SK-N-SH (cell line): ENCODE measurements around the gene SFRP2. TPM values are rescaled to one million over a fixed set of nuclear protein-coding genes. Genes with fewer than 3 reads are reported as not detected.

Experiments
- CTCF ChIA-PET: fragments of 300-600, 350-600 bp; formaldehyde crosslinking; extraction: SDS; loops from one replicate; lab custom pipeline; 2021; lab: Yijun Ruan, JAX
- POLR2A ChIA-PET: fragments of 350-600 bp; sonication (Branson Sonifier 250); formaldehyde crosslinking; extraction: SDS; loops from one replicate; lab custom pipeline; 2020; ENCODE audit warnings: antibody characterized with exemption, inconsistent platforms; lab: Yijun Ruan, JAX
- DNase-seq: peaks from one replicate; pipeline ENCODE4 v3.0.0; 2012
- H2AFZ ChIP-seq: fragments of 200-600 bp; sonication (generic); 2 replicates; pipeline ENCODE4 v1.8.1; 2016; ENCODE audit warnings: antibody characterized with exemption, mild to moderate bottlenecking, low read depth
- H3F3A ChIP-seq: fragments of 200-600 bp; sonication (generic); replicated peaks from 2 replicates; pipeline ENCODE3; 2016; ENCODE audit warnings: antibody characterized with exemption, mild to moderate bottlenecking; ENCODE audit not compliant: insufficient read depth
- H3K27ac ChIP-seq, 2 experiments: fragments of 200-500 bp in 1 of 2; fragments of 200-600 bp in 1 of 2; sonication (Bioruptor generic) in 1 of 2; sonication (generic), shearing (Covaris generic) in 1 of 2; 2 replicates each; pipeline versions ENCODE4 v1.5.1 to v1.6.1; 2014 to 2016; ENCODE audit warnings: low read depth in 2 of 2, inconsistent platforms in 1 of 2, low read length in 1 of 2, mild to moderate bottlenecking in 1 of 2, mixed read lengths in 1 of 2
- H3K27me3 ChIP-seq: fragments of 200-600 bp; sonication (generic), shearing (Covaris generic); 2 replicates; pipeline ENCODE4 v1.6.1; 2016; ENCODE audit warnings: mixed run types; ENCODE audit not compliant: insufficient read depth
- H3K36me3 ChIP-seq, 2 experiments: fragments of 200-500 bp in 1 of 2; fragments of 200-600 bp in 1 of 2; sonication (Bioruptor generic) in 1 of 2; sonication (generic) in 1 of 2; replicated peaks in 1 of 2; 2 replicates each; pipeline versions ENCODE3 to v1.5.1; 2014 to 2016; ENCODE audit warnings: low read length in 1 of 2, mild to moderate bottlenecking in 1 of 2; ENCODE audit not compliant: insufficient read depth in 2 of 2, control insufficient read depth in 1 of 2
- H3K4me1 ChIP-seq, 2 experiments: fragments of 200-500 bp in 1 of 2; fragments of 200-600 bp in 1 of 2; sonication (Bioruptor generic) in 1 of 2; sonication (generic), shearing (Covaris generic) in 1 of 2; 2 replicates each; pipeline versions ENCODE4 v1.5.1 to v1.6.1; 2014 to 2016; ENCODE audit warnings: low read depth in 1 of 2, low read length in 1 of 2, mixed run types in 1 of 2; ENCODE audit not compliant: insufficient read depth in 2 of 2, control insufficient read depth in 1 of 2
- H3K4me2 ChIP-seq: fragments of 200-600 bp; sonication (generic), shearing (Covaris generic); 2 replicates; pipeline ENCODE4 v1.6.1; 2017; ENCODE audit warnings: mixed run types
- H3K4me3 ChIP-seq, 2 experiments: fragments of 200-500 bp in 1 of 2; fragments of 200-600 bp in 1 of 2; sonication (Bioruptor generic) in 1 of 2; sonication (generic), shearing (Covaris generic) in 1 of 2; 2 replicates each; pipeline versions ENCODE4 v1.5.1 to v1.8.1; 2014 to 2016; ENCODE audit warnings: low read depth in 2 of 2, inconsistent platforms in 1 of 2, low read length in 1 of 2, mild to moderate bottlenecking in 1 of 2, mixed read lengths in 1 of 2, moderate library complexity in 1 of 2
- H3K79me2 ChIP-seq: fragments of 200-600 bp; sonication (generic); 2 replicates; pipeline ENCODE4 v1.8.1; 2017; ENCODE audit warnings: mild to moderate bottlenecking; ENCODE audit not compliant: insufficient read depth
- H3K9ac ChIP-seq: fragments of 200-600 bp; sonication (generic); 2 replicates; pipeline ENCODE4 v1.6.1; 2017; ENCODE audit warnings: mixed run types
- H3K9me2 ChIP-seq: fragments of 200-600 bp; sonication (generic); 2 replicates; pipeline ENCODE4 v1.6.1; 2017; ENCODE audit warnings: mixed run types
- H3K9me3 ChIP-seq: fragments of 200-600 bp; sonication (generic); 2 replicates; pipeline ENCODE4 v1.6.1; 2017; ENCODE audit warnings: mixed run types, mild to moderate bottlenecking, moderate library complexity
- H4K20me1 ChIP-seq: fragments of 200-600 bp; sonication (generic); 2 replicates; pipeline ENCODE4 v1.6.1; 2017; ENCODE audit warnings: mild to moderate bottlenecking, mixed run types; ENCODE audit not compliant: insufficient read depth
- EZH2phosphoT487 ChIP-seq: fragments of 200-600 bp; sonication (generic); IDR thresholded peaks from 2 replicates; pipeline ENCODE4 v1.6.1; 2017; ENCODE audit warnings: low read depth, mixed run types, mild to moderate bottlenecking, antibody characterized with exemption, moderate library complexity, borderline replicate concordance
- FOSL2 ChIP-seq: IDR thresholded peaks from 2 replicates; pipeline ENCODE4 v1.4.0; 2012; ENCODE audit warnings: low read depth, mild to moderate bottlenecking, moderate library complexity, borderline replicate concordance
- GATA2 ChIP-seq: sonication (generic); formaldehyde crosslinking; IDR thresholded peaks from 2 replicates; pipeline ENCODE4 v1.5.0; 2020; ENCODE audit warnings: mild to moderate bottlenecking, missing genetic modification reagents
- MXI1 ChIP-seq: IDR thresholded peaks from 2 replicates; pipeline ENCODE4 v1.6.1; 2012; ENCODE audit warnings: mild to moderate bottlenecking, low read depth, low read length, improper control_type of control experiment
- NRF1 ChIP-seq: IDR thresholded peaks from 2 replicates; pipeline ENCODE4 v1.6.1; 2012; ENCODE audit warnings: low read depth, mild to moderate bottlenecking, low read length
- POLR2AphosphoS5 ChIP-seq: IDR thresholded peaks from 2 replicates; pipeline ENCODE4 v1.6.1; 2012; ENCODE audit warnings: low read depth, low read length
- RCOR1 ChIP-seq: fragments of 150-350 bp; IDR thresholded peaks from 2 replicates; pipeline ENCODE4 v1.6.1; 2017; ENCODE audit warnings: antibody characterized with exemption, low read length
- SIN3A ChIP-seq: IDR thresholded peaks from 2 replicates; pipeline ENCODE4 v1.6.1; 2012; ENCODE audit warnings: low read depth, mild to moderate bottlenecking, low read length, moderate library complexity, borderline replicate concordance
- TEAD4 ChIP-seq: IDR thresholded peaks from 2 replicates; pipeline ENCODE4 v1.4.0; 2012; ENCODE audit warnings: mild to moderate bottlenecking, borderline replicate concordance; ENCODE audit not compliant: insufficient read depth
- WGBS: methylation state at CpG from one replicate; pipeline ENCODE4 v1.1.6; 2017; ENCODE audit warnings: low lambda C conversion rate; 5-methylcytosine and 5-hydroxymethylcytosine counted together
- polyA plus RNA-seq, 3 experiments: library from polyadenylated mRNA; depleted of rRNA; stranded (reverse); fragments of >200 nt; gene quantifications; 2 replicates each; pipeline ENCODE4 v1.2.3, GENCODE V29; 2012
- TF ChIP-seq, protein P1 (sequence below): fragments of 150-350 bp; IDR thresholded peaks from 2 replicates; pipeline ENCODE4 v1.6.1; 2017; ENCODE audit warnings: antibody characterized with exemption, low read length, low read depth, borderline replicate concordance
- TF ChIP-seq, protein P2 (sequence below): fragments of 200-600 bp; sonication (generic); IDR thresholded peaks from 2 replicates; pipeline ENCODE4 v1.6.1; 2017; ENCODE audit warnings: antibody characterized with exemption, mild to moderate bottlenecking, moderate library complexity
- TF ChIP-seq, protein P3 (sequence below): IDR thresholded peaks from 2 replicates; pipeline ENCODE4 v1.4.0; 2012; ENCODE audit warnings: low read depth, borderline replicate concordance
- TF ChIP-seq, protein P4 (sequence below): IDR thresholded peaks from 2 replicates; pipeline ENCODE4; 2012

Gene SFRP2
- polyA plus RNA-seq, 1 of the 3 experiments (the other 2 are of a cell fraction), result not detected

DNA sequence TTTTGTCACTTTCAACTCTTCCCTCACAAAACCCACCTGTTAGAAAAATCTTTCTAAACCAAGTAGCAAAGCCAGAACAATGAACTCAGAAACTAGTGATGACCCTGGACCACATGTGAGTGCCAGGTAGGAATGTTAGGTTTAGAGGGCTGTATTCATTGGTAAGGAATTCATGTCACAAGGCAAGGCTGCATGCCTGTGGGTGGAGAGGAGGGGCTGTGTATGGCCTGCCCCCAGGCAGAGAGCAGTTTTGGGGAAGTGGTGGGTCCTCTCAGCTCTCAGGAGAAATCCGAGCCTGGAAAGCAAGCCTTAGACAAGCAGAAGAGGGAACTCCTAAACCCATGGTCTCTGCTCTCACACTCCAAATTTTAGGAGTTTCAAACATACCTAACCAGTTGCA is 31.5 kb downstream of the SFRP2 start (continued):
- TF ChIP-seq FOSL2 (no peak), SIN3A (no peak), EZH2phosphoT487 (no peak), RCOR1 (no peak), MXI1 (no peak)
- TF ChIP-seq, all 33 proteins: peak for 0

DNA sequence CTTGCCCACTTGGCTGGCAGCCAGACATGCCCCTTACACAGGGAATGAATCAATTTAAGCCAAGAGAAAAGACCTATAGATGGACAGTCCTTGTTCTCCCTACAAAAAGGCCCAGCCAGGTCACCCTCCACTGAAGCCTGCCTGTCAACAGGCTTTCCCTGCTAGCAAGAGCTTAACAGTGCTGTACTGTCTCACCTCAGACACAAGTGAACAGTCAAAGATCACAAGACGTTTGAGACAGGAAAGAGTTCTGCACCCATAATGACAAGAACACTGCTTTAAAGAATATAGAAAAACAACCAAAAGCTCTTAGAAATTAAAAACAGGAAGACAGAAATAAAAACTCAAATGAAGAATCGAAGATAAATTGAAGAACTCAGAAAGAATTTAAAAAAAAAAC is 33.7 kb downstream of the SFRP2 start:
- H3K4me1 ChIP-seq, result peaks cover 0 to 9% of the 10 kb centered on the region in 2 experiments; a peak in 1 of 4 replicates
- H3K4me3 ChIP-seq, result no peak overlapping the region
- 70% methylated on average over 2 of the region's 2 CpGs for WGBS
- H3K4me2 ChIP-seq, result no peak overlapping the region
- H3K36me3 ChIP-seq, result no peaks in the 10 kb centered on the region
- H3F3A ChIP-seq, result no peaks in the 10 kb centered on the region
- H3K9me2 ChIP-seq, result no peaks in the 10 kb centered on the region
- TF ChIP-seq, protein P1, sequence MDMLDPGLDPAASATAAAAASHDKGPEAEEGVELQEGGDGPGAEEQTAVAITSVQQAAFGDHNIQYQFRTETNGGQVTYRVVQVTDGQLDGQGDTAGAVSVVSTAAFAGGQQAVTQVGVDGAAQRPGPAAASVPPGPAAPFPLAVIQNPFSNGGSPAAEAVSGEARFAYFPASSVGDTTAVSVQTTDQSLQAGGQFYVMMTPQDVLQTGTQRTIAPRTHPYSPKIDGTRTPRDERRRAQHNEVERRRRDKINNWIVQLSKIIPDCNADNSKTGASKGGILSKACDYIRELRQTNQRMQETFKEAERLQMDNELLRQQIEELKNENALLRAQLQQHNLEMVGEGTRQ, result no peak
- TF ChIP-seq NRF1, result no peak
- TF ChIP-seq, protein P2, sequence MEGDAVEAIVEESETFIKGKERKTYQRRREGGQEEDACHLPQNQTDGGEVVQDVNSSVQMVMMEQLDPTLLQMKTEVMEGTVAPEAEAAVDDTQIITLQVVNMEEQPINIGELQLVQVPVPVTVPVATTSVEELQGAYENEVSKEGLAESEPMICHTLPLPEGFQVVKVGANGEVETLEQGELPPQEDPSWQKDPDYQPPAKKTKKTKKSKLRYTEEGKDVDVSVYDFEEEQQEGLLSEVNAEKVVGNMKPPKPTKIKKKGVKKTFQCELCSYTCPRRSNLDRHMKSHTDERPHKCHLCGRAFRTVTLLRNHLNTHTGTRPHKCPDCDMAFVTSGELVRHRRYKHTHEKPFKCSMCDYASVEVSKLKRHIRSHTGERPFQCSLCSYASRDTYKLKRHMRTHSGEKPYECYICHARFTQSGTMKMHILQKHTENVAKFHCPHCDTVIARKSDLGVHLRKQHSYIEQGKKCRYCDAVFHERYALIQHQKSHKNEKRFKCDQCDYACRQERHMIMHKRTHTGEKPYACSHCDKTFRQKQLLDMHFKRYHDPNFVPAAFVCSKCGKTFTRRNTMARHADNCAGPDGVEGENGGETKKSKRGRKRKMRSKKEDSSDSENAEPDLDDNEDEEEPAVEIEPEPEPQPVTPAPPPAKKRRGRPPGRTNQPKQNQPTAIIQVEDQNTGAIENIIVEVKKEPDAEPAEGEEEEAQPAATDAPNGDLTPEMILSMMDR, result no peak
- TF ChIP-seq, protein P3, sequence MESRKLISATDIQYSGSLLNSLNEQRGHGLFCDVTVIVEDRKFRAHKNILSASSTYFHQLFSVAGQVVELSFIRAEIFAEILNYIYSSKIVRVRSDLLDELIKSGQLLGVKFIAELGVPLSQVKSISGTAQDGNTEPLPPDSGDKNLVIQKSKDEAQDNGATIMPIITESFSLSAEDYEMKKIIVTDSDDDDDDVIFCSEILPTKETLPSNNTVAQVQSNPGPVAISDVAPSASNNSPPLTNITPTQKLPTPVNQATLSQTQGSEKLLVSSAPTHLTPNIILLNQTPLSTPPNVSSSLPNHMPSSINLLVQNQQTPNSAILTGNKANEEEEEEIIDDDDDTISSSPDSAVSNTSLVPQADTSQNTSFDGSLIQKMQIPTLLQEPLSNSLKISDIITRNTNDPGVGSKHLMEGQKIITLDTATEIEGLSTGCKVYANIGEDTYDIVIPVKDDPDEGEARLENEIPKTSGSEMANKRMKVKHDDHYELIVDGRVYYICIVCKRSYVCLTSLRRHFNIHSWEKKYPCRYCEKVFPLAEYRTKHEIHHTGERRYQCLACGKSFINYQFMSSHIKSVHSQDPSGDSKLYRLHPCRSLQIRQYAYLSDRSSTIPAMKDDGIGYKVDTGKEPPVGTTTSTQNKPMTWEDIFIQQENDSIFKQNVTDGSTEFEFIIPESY, result no peak
- no peak for TF ChIP-seq TEAD4
- no peak for TF ChIP-seq POLR2AphosphoS5
- TF ChIP-seq EZH2phosphoT487, result no peak
- TF ChIP-seq GATA2 (CRISPR knock-in tag), result no peak
- TF ChIP-seq, protein P4, sequence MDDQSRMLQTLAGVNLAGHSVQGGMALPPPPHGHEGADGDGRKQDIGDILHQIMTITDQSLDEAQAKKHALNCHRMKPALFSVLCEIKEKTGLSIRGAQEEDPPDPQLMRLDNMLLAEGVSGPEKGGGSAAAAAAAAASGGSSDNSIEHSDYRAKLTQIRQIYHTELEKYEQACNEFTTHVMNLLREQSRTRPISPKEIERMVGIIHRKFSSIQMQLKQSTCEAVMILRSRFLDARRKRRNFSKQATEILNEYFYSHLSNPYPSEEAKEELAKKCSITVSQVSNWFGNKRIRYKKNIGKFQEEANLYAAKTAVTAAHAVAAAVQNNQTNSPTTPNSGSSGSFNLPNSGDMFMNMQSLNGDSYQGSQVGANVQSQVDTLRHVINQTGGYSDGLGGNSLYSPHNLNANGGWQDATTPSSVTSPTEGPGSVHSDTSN, result no peak
- no peaks in the 10 kb centered on the region for H3K9me3 ChIP-seq
- H2AFZ ChIP-seq, result no peak overlapping the region
- DNase-seq, result no peak
- no peaks in the 10 kb centered on the region for H3K79me2 ChIP-seq
- ChIA-PET POLR2A (no interaction called here), CTCF (no interaction called here)
- H3K27me3 ChIP-seq, result peaks cover 14% of the 10 kb centered on the region; the same call in 1 of the 2 replicates
- no peak overlapping the region for H3K27ac ChIP-seq
- H3K9ac ChIP-seq, result no peak overlapping the region
- no peaks in the 10 kb centered on the region for H4K20me1 ChIP-seq
